Right atrium auricular region (tissue), 2 donors: ENCODE results near the gene CDK5. TPM values are rescaled to one million over a fixed set of nuclear protein-coding genes. Genes with fewer than 3 reads are reported as not detected.
"Not testable (repeated sequence)": the region's sequence is repeated elsewhere in the genome, so short reads cannot be mapped to it uniquely, and the experiment has no call there.

Experiments used
- DNase-seq: peaks from one replicate; pipeline ENCODE4 v3.0.0-alpha.2; 2019; ENCODE audit warnings: low spot score
- H3K27ac ChIP-seq, 2 donors: fragments of 200-600 bp; sonication (generic); 1 replicate in 1 of 2; 2 replicates in 1 of 2; pipeline ENCODE4 v1.5.1; 2016 to 2019
- H3K27me3 ChIP-seq, 2 donors: fragments of 200-600 bp; sonication (generic); one replicate each; pipeline versions ENCODE4 v1.5.1 to v1.6.0; 2017 to 2019
- H3K36me3 ChIP-seq: fragments of 200-600 bp; sonication (generic); one replicate; pipeline ENCODE4 v1.5.1; 2016
- H3K4me1 ChIP-seq, 2 donors: fragments of 200-600 bp; sonication (generic); one replicate each; pipeline versions ENCODE4 v1.5.1 to v1.6.0; 2017 to 2019
- H3K4me3 ChIP-seq, 2 donors: fragments of 200-600 bp; sonication (generic); 1 replicate in 1 of 2; 2 replicates in 1 of 2; pipeline ENCODE4 v1.5.1; 2017 to 2019; ENCODE audit warnings: mild to moderate bottlenecking in 1 of 2, moderate library complexity in 1 of 2
- H3K9me3 ChIP-seq, 2 donors: fragments of 200-600 bp; sonication (generic); one replicate each; pipeline ENCODE4 v1.5.1; 2019
- total RNA-seq, 2 donors: library from RNA; depleted of rRNA; stranded (reverse); fragments of >200 nt; gene quantifications; one replicate each; pipeline ENCODE4 v1.1.0, GENCODE V29; 2016
- TF ChIP-seq, protein P1 (sequence below), 2 donors: fragments of 200-600 bp; sonication (generic); IDR thresholded peaks; one replicate each; pipeline ENCODE4 v1.5.1; 2019; ENCODE audit warnings: antibody characterized with exemption in 2 of 2

The CDK5 gene
- total RNA-seq, 2 donors from 2014 or later, result 4.4 to 4.9 TPM

DNA sequence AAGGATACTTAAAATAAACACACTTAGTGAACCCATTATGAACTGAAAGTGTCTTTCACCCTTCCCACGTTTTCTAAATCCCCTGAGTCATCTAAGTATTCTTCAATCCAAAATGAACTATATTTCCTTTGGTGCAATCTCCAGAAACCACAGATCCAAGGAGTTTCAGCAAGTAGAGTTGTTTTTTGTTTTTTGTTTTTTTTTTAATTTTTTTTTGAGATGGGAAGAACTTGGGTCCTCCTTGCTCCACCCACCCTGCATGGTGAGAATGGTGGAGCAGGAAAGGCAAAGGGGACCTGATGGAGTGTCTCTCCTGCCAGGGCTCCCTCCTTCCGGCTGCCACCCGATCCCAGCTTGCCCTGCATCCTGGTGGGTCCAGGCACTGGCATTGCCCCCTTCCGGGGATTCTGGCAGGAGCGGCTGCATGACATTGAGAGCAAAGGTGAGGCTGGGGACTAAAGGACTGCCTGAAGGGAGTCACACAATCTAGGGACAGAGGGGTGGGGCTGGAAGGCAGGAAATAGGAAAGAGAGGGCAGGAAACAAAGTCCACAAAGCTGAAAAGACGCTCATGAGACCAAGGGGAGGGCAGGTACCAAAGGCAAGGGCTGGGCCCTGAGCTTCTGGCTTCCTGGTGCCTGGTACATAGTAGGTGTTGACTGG is 45.5 kb downstream of the CDK5 start:
- TF ChIP-seq, protein P1, sequence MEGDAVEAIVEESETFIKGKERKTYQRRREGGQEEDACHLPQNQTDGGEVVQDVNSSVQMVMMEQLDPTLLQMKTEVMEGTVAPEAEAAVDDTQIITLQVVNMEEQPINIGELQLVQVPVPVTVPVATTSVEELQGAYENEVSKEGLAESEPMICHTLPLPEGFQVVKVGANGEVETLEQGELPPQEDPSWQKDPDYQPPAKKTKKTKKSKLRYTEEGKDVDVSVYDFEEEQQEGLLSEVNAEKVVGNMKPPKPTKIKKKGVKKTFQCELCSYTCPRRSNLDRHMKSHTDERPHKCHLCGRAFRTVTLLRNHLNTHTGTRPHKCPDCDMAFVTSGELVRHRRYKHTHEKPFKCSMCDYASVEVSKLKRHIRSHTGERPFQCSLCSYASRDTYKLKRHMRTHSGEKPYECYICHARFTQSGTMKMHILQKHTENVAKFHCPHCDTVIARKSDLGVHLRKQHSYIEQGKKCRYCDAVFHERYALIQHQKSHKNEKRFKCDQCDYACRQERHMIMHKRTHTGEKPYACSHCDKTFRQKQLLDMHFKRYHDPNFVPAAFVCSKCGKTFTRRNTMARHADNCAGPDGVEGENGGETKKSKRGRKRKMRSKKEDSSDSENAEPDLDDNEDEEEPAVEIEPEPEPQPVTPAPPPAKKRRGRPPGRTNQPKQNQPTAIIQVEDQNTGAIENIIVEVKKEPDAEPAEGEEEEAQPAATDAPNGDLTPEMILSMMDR (IDR thresholded peaks at IDR 0.05), result no peak
- no peaks in the 10 kb centered on the region for H3K36me3 ChIP-seq
- H3K27ac ChIP-seq, result no peak overlapping the region
- no peaks in the 10 kb centered on the region for H3K27me3 ChIP-seq
- DNase-seq, result no peak
- no peaks in the 10 kb centered on the region for H3K9me3 ChIP-seq
- peaks cover 0 to 51% of the 10 kb centered on the region in 2 donors for H3K4me1 ChIP-seq
- H3K4me3 ChIP-seq, result no peak overlapping the region

DNA sequence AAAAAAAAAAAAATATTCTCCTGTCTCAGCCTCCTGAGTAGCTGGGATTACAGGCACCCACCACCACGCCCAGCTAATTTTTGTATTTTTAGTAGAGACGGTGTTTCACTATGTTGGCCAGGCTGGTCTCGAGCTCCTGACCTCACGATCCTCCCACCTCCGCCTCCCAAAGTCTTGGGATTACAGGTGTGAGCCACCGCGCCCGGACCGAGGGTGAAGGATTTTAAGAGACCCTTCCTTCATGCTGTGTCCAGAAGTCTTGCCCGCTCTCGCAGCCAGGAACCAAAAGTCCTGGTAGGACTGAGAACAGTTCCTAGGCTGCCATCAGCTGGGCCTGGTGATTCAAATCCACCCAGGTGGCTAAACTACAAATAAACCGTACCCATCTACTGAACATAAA is 46.1 kb downstream of the CDK5 start:
- not testable (repeated sequence) for DNase-seq, H3K27me3 ChIP-seq
- H3K4me1 ChIP-seq, result peaks cover 0 to 53% of the 10 kb centered on the region in 2 donors

DNA sequence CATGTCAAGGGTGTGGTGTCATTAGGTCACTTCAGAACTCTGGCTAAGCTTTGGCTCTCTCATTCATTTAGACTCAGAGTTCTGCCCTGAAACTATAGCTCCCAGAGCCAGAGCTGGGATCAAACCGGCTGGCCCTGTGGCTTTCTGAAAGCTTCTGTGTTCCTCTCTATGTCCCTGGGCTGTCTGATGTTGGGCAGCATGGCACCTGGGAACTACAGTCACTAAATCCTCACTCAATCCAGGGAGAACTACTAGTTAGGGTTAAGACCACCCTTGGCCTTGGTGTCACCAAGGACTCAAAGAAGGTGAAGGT is 46.6 kb downstream of the CDK5 start:
- H3K36me3 ChIP-seq, result no peaks in the 10 kb centered on the region
- no peak overlapping the region for H3K27ac ChIP-seq
- TF ChIP-seq, protein P1 (IDR thresholded peaks at IDR 0.05), result no peak
- H3K4me3 ChIP-seq, result no peak overlapping the region
- H3K27me3 ChIP-seq, result no peaks in the 10 kb centered on the region
- no peak for DNase-seq
- peaks cover 0 to 53% of the 10 kb centered on the region in 2 donors for H3K4me1 ChIP-seq
- H3K9me3 ChIP-seq, result no peaks in the 10 kb centered on the region

More for the DNA sequence above, 46.1 kb downstream of the CDK5 start:
- H3K36me3 ChIP-seq, H3K27ac ChIP-seq, H3K4me3 ChIP-seq, H3K9me3 ChIP-seq: not testable (repeated sequence)

DNA sequence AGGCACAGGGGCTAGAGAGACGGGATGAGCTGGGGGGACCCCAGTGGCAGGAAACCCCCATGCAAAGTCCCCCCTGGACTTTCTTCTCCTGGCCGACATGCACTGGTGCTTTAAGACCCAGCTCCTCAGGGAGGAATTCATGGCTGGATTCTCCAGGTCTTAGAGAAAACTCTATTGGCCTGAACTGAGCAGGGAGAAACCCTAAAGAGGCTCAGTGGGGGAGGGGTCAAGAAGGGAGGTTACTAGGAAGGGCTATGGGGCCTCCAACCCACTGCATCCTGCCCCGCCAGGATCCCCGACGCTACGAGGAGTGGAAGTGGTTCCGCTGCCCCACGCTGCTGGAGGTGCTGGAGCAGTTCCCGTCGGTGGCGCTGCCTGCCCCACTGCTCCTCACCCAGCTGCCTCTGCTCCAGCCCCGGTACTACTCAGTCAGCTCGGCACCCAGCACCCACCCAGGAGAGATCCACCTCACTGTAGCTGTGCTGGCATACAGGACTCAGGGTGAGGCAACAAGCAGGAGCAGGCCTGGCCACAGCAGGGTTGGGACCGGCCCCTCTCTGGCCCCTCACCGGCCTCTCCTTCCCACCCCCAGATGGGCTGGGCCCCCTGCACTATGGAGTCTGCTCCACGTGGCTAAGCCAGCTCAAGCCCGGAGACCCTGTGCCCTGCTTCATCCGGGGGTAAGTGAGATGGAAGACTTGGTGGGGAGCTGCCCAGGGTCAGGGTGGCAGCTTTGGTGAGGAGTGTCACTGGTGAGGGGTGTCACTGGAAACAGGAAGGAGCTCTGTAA is 47.2 kb downstream of the CDK5 start:
- H3K27me3 ChIP-seq, result no peaks in the 10 kb centered on the region
- H3K4me3 ChIP-seq, result no peak overlapping the region
- H3K36me3 ChIP-seq, result no peaks in the 10 kb centered on the region
- TF ChIP-seq, protein P1 (IDR thresholded peaks at IDR 0.05), result no peak
- no peaks in the 10 kb centered on the region for H3K9me3 ChIP-seq
- no peak for DNase-seq
- peaks cover 0 to 53% of the 10 kb centered on the region in 2 donors for H3K4me1 ChIP-seq
- no peak overlapping the region for H3K27ac ChIP-seq

DNA sequence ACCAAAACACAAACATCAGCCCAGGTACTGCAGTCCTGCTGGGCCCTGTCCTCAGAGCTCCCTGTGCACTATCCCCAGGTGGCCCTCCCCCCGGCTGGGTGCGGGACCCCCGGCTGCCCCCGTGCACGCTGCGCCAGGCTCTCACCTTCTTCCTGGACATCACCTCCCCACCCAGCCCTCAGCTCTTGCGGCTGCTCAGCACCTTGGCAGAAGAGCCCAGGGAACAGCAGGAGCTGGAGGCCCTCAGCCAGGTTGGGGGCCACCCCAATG is 47.7 kb downstream of the CDK5 start:
- Histone ChIP-seq H3K27me3 (no peaks in the 10 kb centered on the region), H3K4me1 (peaks cover 0 to 53% of the 10 kb centered on the region in 2 donors), H3K27ac (no peak overlapping the region), H3K9me3 (no peaks in the 10 kb centered on the region), H3K36me3 (no peaks in the 10 kb centered on the region), H3K4me3 (no peak overlapping the region)
- DNase-seq, result no peak
- TF ChIP-seq, protein P1 (IDR thresholded peaks at IDR 0.05), result no peak

DNA sequence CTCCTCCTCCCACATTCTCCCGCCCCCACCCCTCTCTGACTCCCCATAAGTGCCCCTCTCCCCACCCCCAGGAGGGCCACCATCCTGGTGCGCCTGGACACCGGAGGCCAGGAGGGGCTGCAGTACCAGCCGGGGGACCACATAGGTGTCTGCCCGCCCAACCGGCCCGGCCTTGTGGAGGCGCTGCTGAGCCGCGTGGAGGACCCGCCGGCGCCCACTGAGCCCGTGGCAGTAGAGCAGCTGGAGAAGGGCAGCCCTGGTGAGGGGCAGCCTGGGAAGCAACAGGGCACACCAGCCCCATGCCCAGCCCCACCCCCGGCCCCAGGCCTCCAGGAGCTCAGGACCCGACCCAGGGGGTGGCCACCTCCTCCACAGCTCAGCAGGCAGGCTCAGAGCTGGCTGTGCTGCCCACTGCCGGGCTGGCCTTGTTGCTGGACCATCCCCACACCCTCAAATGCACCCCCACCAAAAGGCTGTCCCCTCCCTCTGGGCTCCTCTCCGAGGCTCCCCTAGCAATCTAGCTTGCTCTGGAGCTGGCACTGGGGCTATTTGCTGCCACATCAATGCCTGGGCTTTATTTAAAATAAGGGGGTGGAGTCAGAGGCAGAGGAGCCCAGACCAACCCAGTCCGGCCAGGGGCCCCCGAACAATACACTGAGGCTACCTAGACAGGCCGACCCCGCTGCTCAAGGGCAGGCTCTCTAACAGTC is 48.2 kb downstream of the CDK5 start:
- Histone ChIP-seq H3K9me3 (no peaks in the 10 kb centered on the region), H3K27ac (no peak overlapping the region), H3K4me3 (no peak overlapping the region), H3K4me1 (peaks cover 0 to 53% of the 10 kb centered on the region in 2 donors), H3K27me3 (no peaks in the 10 kb centered on the region), H3K36me3 (no peaks in the 10 kb centered on the region)
- no peak for DNase-seq
- TF ChIP-seq, protein P1 (IDR thresholded peaks at IDR 0.05), result no peak
